ENCODE results near the gene NEUROG2.
A peak's percentile ranks its signal among the peaks of the same experiment; 100 is the strongest.
"Not testable (repeated sequence)": the region's sequence is repeated elsewhere in the genome, so short reads cannot be mapped to it uniquely, and the experiment has no call there.

Gene NEUROG2

GRCh38 chr4:112516066-112516470 is at the start of gene NEUROG2:
Gene NEUROG2 (minus strand): TSS chr4:112516180. CDS start chr4:112515475, 705 bp downstream.
- DNase-seq (ENCODE audit: low read depth in 2 of 2) = no peak

DNA sequence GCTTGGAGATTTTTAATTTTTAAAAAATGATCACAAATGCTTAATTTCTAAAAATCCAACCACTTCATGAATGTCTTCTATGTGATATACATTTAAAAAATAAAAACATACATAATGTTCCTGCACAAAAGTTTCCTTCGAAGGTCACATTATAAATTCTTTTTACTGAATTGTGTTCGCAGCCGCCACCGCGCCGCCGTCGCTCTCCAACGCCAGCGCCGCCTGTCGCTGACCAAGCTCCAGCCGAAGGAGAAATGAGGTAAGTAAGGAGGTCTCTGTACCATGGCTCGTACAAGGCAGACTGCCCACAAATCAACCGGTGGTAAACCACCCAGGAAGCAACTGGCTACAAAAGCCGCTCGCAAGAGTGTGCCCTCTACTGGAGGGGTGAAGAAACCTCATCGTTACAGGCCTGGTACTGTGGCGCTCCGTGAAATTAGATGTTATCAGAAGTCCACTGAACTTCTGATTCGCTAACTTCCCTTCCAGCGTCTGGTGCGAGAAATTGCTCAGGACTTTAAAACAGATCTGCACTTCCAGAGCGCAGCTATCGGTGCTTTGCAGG is 48.8 kb upstream of the NEUROG2 start:
- DNase-seq (ENCODE audit: low read depth in 2 of 2) = no peak

DNA sequence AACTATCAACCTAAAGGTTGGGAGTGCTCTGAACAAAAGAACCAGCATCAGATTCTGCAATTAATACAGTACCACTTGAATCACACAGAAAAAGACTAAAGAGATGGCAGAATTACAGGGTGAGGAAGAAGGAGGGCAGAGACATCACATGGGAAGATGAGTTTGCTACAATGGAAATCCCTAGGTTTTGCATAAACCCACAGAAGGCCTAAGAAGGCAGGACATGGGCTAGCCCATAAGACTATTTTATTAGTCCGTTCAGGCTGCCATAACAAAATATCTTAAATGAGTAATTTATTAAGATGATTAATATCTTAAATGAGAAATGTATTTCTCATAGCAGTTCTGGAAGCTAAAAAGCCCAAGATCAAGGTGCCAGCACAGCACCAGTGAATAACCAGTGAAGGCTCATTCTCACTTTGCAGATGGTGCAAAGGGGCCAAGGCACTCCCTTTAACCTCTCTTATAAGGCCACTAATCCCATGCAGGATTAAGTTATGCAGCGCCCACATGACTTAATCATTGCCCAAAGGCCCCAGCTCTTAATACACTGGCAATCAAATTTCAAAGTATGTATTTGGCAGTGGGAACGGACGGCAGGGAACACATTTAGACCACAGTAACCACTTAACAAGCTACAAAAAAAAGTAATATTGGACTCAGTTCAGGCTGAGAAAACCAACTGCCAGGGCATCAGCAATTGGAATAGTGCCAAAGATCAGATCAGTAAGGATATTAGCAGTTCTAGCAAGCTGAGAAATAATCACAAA is 47.6 kb upstream of the NEUROG2 start:
- DNase-seq (ENCODE audit: low read depth in 2 of 2) = no peak

- DNase-seq (ENCODE audit: low read depth in 2 of 2) = no peak
Measured at GRCh38 chr4:112562254-112562879, 46.4 kb upstream of the NEUROG2 start.

- DNase-seq (ENCODE audit: low read depth in 2 of 2) = no peak
Measured at GRCh38 chr4:112560084-112560483, 44.1 kb upstream of the NEUROG2 start.

GRCh38 chr4:112559053-112559452 is 43.1 kb upstream of the NEUROG2 start:
- DNase-seq (ENCODE audit: low read depth in 2 of 2) = no peak

GRCh38 chr4:112557676-112558411 is 41.9 kb upstream of the NEUROG2 start:
- no peak for DNase-seq (ENCODE audit: low read depth in 2 of 2)

GRCh38 chr4:112554271-112554670 is 38.3 kb upstream of the NEUROG2 start:
- DNase-seq (ENCODE audit: low read depth in 2 of 2) = not testable (repeated sequence)

DNA sequence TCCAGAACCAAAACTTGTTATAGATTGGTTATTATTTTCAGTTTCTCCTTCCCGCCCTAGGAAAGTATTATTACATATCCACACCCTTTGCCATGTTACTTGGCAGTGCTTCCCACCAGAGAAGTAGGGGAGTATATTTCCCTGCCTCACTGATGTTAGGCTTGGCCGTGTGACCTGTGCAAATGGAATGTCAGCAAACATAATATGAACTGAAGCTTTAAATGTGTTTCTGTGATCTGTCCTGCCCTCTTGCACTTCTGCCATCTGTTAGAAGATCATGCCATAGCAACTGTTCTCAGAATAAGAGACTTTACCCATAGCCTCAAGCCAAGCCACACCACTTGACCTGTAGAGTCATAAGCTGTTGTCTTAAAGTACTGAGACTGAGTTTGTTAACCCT is 36.7 kb upstream of the NEUROG2 start:
- DNase-seq (ENCODE audit: low read depth in 2 of 2) = no peak

DNA sequence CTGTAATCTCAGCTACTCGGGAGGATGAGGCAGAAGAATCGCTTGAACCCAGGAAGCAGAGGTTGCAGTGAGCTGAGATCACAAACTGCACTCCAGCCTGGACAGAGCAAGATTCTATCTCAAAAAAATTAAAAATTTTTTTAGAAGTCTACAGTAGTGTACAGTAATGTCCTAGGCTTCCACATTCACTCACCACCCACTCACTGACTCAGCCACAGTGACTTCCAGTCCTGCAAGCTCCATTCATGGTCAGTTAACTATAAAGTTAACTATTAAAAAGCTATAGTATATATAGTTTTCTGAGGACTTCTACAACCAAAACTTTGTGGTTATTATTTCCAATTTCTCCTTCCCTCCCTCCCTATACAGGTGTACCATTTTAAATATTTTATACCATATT is 34.7 kb upstream of the NEUROG2 start:
- DNase-seq (ENCODE audit: low read depth in 2 of 2) = no peak

GRCh38 chr4:112546476-112546875 is 30.5 kb upstream of the NEUROG2 start:
- no peak for DNase-seq (ENCODE audit: low read depth in 2 of 2)

GRCh38 chr4:112545346-112545745 is 29.4 kb upstream of the NEUROG2 start:
- no peak for DNase-seq (ENCODE audit: low read depth in 2 of 2)

- no peak for DNase-seq (ENCODE audit: low read depth in 2 of 2)
Measured at GRCh38 chr4:112540695-112541094, 24.7 kb upstream of the NEUROG2 start.

DNA sequence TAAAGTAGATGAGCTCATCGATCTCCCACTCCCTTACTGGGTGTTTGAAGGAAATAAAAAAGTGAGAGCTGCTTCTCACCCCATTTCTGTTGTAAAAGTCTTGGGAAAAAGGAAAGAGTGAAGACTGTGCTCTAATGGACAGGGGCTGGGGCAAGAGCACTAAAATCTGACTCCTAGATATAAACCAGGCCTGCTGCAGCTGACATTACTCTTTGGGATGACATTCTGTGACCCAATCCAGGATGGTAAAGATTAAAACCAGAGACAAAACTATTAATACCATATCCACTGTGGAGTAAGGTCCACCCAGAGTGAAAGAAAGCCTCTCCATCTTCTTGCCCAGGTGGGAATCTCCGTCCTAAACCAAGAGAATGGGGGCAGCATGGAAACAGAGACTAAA is 20.1 kb upstream of the NEUROG2 start:
- no peak for DNase-seq (ENCODE audit: low read depth in 2 of 2)

DNA sequence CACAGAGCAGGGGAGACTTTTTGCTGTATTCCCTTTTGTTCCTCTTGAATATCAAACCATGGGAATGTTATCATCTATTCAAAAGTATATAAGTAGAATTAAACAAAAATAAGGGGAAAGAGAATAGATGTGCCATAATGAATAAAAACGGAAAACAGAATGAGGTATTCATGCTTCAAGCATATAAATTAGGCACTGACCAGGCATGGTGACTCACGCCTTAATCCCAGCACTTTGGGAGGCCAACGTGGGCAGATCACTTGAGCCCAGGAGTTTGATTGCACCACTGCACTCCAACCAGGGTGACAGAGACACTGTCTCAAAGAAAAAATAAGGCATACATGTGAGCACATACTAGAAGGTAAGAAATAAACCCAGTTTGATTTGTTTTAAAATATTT is 16.3 kb upstream of the NEUROG2 start:
- DNase-seq (ENCODE audit: low read depth in 2 of 2) = no peak

DNA sequence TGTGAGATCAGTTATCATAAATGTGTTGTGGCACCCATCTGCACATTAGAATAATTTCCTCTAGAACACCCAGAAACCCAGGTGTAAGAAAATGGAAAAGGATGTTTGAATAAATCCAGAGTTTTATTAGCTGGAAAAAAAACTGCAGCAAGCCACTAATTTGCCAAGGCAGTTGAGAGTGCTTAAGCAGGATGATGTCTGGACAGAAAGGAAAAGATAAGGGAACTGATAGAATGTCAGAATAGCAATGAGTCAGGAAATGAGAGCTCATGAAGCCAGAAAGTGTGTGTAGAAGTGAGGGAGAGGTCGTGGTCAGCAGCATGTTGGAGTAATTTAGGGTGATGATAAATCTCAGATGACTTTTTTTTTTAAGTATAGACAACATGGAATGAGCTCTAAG is 15.2 kb upstream of the NEUROG2 start:
- DNase-seq (ENCODE audit: low read depth in 2 of 2) = no peak

DNA sequence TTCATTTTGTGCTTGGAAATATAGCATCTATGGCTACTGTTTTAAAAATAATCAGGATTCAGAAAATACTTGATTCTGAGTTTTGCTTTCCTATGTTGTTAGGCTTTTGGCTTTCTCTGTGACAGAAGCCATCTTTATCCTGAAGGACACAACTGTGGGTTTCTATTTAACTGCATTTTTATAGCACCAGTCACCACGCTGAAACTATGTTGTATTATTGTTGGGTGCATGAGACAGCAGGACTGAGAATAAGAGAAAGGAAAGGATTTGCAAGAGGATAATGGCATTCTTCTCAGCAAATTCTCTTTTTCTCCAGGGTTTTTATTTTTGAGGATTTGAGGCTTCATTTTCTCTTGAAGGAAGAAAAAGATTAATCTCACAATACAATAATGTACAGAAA is 10.1 kb upstream of the NEUROG2 start:
- DNase-seq (ENCODE audit: low read depth in 2 of 2) = no peak

- DNase-seq (ENCODE audit: low read depth in 2 of 2) = peak; percentile 38 to 54
Measured at GRCh38 chr4:112523764-112524505, 8.0 kb upstream of the NEUROG2 start.

DNA sequence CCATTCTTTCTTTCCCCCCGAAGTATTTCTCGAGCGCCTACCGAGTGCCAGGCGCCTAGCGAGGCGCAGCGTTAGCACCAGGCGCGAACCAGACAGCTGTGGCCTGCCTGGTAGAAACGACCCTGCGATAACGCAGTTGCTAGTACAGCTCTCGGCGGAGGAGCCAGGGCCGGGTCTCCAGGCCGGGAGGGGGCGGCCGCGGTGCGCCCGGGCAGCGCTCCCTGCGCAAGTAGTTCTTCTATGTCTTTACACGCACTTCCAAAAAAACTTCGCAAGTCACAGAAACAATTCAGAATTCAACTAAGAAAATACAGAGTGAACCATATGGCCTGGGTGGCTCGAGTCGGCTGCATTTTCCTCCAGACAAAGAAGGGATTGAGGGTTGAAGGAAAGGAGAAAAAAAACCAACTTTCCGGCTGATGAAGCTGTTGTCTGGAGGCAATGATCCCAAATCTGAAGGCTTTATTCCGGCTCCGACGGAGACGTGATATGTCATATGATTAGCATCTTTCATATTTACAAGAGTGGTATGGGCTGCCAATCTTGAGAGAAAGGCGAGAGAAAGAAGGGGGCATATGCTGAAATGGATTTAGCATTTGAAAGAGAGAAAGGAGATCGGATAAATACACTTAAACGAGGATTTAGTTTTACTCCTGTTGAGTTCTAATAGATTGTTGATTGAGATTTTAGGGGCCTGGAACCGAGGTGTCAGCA is 7.2 kb upstream of the NEUROG2 start:
- DNase-seq (ENCODE audit: low read depth in 2 of 2) = no peak

- not testable (repeated sequence) for DNase-seq (ENCODE audit: low read depth in 2 of 2)
Measured at GRCh38 chr4:112522431-112522830, 6.5 kb upstream of the NEUROG2 start.

Measured in stimulated activated CD8-positive, alpha-beta memory T cell treated with anti-CD3 and anti-CD28 coated beads, Interleukin-15, amount 100 ng/mL, for 4 hours (primary cell).